ENCODE results near the gene HEXB. TPM values are rescaled to one million over a fixed set of nuclear protein-coding genes. Genes with fewer than 3 reads are reported as not detected.

The HEXB gene
- total RNA-seq, 4 donors from 2014 or later, result 89.3 to 462 (median 184) TPM

- TF ChIP-seq CTCF (IDR thresholded peaks at IDR 0.05; ENCODE audit: low read depth), result no peak
These were observed 35.5 kb upstream of the HEXB start for GRCh38 chr5:74649421-74649973.

- TF ChIP-seq CTCF (IDR thresholded peaks at IDR 0.05; ENCODE audit: low read depth), result no peak
These were observed 33.3 kb upstream of the HEXB start for GRCh38 chr5:74651710-74652109.

- TF ChIP-seq CTCF (IDR thresholded peaks at IDR 0.05; ENCODE audit: low read depth), result no peak
These were observed 32.5 kb upstream of the HEXB start for GRCh38 chr5:74652576-74652975.

- no peak for TF ChIP-seq CTCF (IDR thresholded peaks at IDR 0.05; ENCODE audit: low read depth)
These were observed 31.0 kb upstream of the HEXB start for GRCh38 chr5:74653991-74654390.

GRCh38 chr5:74655206-74655605 lies 29.8 kb upstream of the HEXB start:
- TF ChIP-seq CTCF (IDR thresholded peaks at IDR 0.05; ENCODE audit: low read depth), result no peak

GRCh38 chr5:74655716-74656115 lies 29.3 kb upstream of the HEXB start:
- no peak for TF ChIP-seq CTCF (IDR thresholded peaks at IDR 0.05; ENCODE audit: low read depth)

GRCh38 chr5:74657165-74657564 lies 27.9 kb upstream of the HEXB start:
- TF ChIP-seq CTCF (IDR thresholded peaks at IDR 0.05; ENCODE audit: low read depth), result no peak

All from subcutaneous adipose tissue (tissue), 4 donors.